ENCODE measurements around the gene TFPI. TPM values are rescaled to one million over a fixed set of nuclear protein-coding genes. Genes with fewer than 3 reads are reported as not detected.

The TFPI gene
- total and polyA plus RNA-seq, 2 of the 8 experiments (the other 6 are each of a cell fraction or from before 2014, with no cell fraction given): 2.0 to 7.1 TPM

- no peaks in the 10 kb centered on the region for H3K36me3 ChIP-seq (ENCODE audit: control insufficient read depth in 2 of 4, insufficient read depth in 4 of 4, low read length in 3 of 4)
- no peak overlapping the region for H3K18ac ChIP-seq (ENCODE audit: extremely low read depth, low read length)
- H2BK15ac ChIP-seq (ENCODE audit: low read length): no peak overlapping the region
- no peak overlapping the region for H4K91ac ChIP-seq (replicated peaks; ENCODE audit: insufficient read length, low read length)
- no peak overlapping the region for H2AFZ ChIP-seq (ENCODE audit: low read length)
- 88% methylated on average over 3 of the region's 3 CpGs; no CpG with 5 or more reads in 1 of the 2 experiments for WGBS, 2 experiments (ENCODE audit: extremely low coverage in 1 of 2, insufficient coverage in 1 of 2, insufficient read length in 1 of 2, insufficient replicate concordance in 2 of 2, low coverage in 1 of 2, low lambda C conversion rate in 2 of 2, missing lambda C conversion rate in 1 of 2)
- no peak for FAIRE-seq
- H3K79me1 ChIP-seq (ENCODE audit: low read depth, low read length): no peaks in the 10 kb centered on the region
- no peaks in the 10 kb centered on the region for H3K23me2 ChIP-seq (ENCODE audit: low read depth, low read length)
- ChIA-PET POLR2A (ENCODE audit: partially characterized antibody) (interaction anchor here (0.6 kb wide), 1 partner anchor 13 kb away, joined by 3 read pairs; the partner anchor contains the start of gene CALCRL), CTCF (ENCODE audit: partially characterized antibody) (no interaction called here)
- no peak overlapping the region; the same call in 1 of the 2 replicates for H2BK5ac ChIP-seq (ENCODE audit: low read depth, low read length)
- DNase-seq (ENCODE audit: low read depth in 1 of 2, low spot score in 2 of 2): no peak
- H3K27ac ChIP-seq (ENCODE audit: low read depth, low read length): no peak overlapping the region
- H3K56ac ChIP-seq (replicated peaks; ENCODE audit: insufficient read length, low read depth, low read length): no peak overlapping the region
- no peak overlapping the region for H3K4ac ChIP-seq (replicated peaks; ENCODE audit: insufficient read length, low read depth, low read length)
- no peak overlapping the region for H3K9ac ChIP-seq (replicated peaks in 1 of 4; ENCODE audit: extremely low read depth in 1 of 4, low read depth in 3 of 4, low read length in 3 of 4)
- H3K27me3 ChIP-seq (replicated peaks in 1 of 4; ENCODE audit: control insufficient read depth in 3 of 4, extremely low read depth in 1 of 4, insufficient read depth in 3 of 4, low read length in 3 of 4): no peaks in the 10 kb centered on the region
- no peaks in the 10 kb centered on the region for H3K9me3 ChIP-seq (ENCODE audit: insufficient read depth in 2 of 2, low read depth in 1 of 2, low read length in 1 of 2)
- H4K5ac ChIP-seq (ENCODE audit: insufficient read length, low read depth, low read length): no peak overlapping the region
- H3K14ac ChIP-seq (ENCODE audit: insufficient read length): no peak overlapping the region
- no peak overlapping the region for H3K23ac ChIP-seq (ENCODE audit: insufficient read length)
- no peak overlapping the region for H3K4me3 ChIP-seq (ENCODE audit: extremely low read depth in 1 of 4, insufficient read depth in 2 of 4, low read depth in 3 of 4, low read length in 4 of 4)
- H2BK20ac ChIP-seq (ENCODE audit: low read length): no peak overlapping the region
- H4K8ac ChIP-seq (ENCODE audit: extremely low read depth, insufficient read depth, low read length): no peak overlapping the region
- no peaks in the 10 kb centered on the region for H3K4me1 ChIP-seq (replicated peaks in 1 of 4; ENCODE audit: control insufficient read depth in 3 of 4, insufficient read depth in 4 of 4, low read length in 3 of 4)
- no peaks in the 10 kb centered on the region for H3K79me2 ChIP-seq (ENCODE audit: control insufficient read depth in 1 of 2, insufficient read depth in 2 of 2, low read length in 2 of 2)
- H2BK12ac ChIP-seq (ENCODE audit: low read depth, low read length): no peak overlapping the region
- no peak overlapping the region for H2BK120ac ChIP-seq (replicated peaks; ENCODE audit: low read depth, low read length)
- no peaks in the 10 kb centered on the region for H4K20me1 ChIP-seq (replicated peaks in 1 of 2; ENCODE audit: control insufficient read depth in 1 of 2, insufficient read depth in 2 of 2, low read length in 2 of 2)
- no peak overlapping the region for H2AK5ac ChIP-seq (ENCODE audit: low read depth, low read length)
- H3K4me2 ChIP-seq (ENCODE audit: insufficient read depth in 1 of 2, low read depth in 2 of 2, low read length in 2 of 2): no peak overlapping the region
- TF ChIP-seq KDM4A (IDR thresholded peaks at IDR 0.05; ENCODE audit: low read depth, low read length, severe bottlenecking) (no peak), EZH2 (IDR thresholded peaks at IDR 0.05; ENCODE audit: low read depth, low read length, severe bottlenecking) (no peak), KDM1A (IDR thresholded peaks at IDR 0.05; ENCODE audit: borderline replicate concordance, low read length) (no peak), CEBPB (IDR thresholded peaks at IDR 0.05; ENCODE audit: low read depth, low read length) (no peak), ZNF274 (IDR thresholded peaks at IDR 0.05; ENCODE audit: borderline replicate concordance, extremely low read depth, low read length) (no peak), EGR1 (IDR thresholded peaks at IDR 0.05; ENCODE audit: borderline replicate concordance, low read depth, low read length) (no peak), SAP30 (IDR thresholded peaks at IDR 0.05; ENCODE audit: insufficient read depth, insufficient replicate concordance, low read length) (no peak), RBBP5 (IDR thresholded peaks at IDR 0.05; ENCODE audit: borderline replicate concordance, low read depth, low read length) (no peak), JUND (IDR thresholded peaks at IDR 0.05; ENCODE audit: low read length) (no peak), BACH1 (IDR thresholded peaks at IDR 0.05; ENCODE audit: low read length) (no peak), FOSL1 (IDR thresholded peaks at IDR 0.05; ENCODE audit: insufficient read depth, low read depth, low read length) (no peak), POU5F1 (IDR thresholded peaks at IDR 0.05; ENCODE audit: low read depth, low read length) (no peak), RAD21 (IDR thresholded peaks at IDR 0.05 in 1 of 2, conservative IDR thresholded peaks at IDR 0.05 in 1 of 2; ENCODE audit: low read depth in 2 of 2, low read length in 2 of 2) (no peak), RXRA (IDR thresholded peaks at IDR 0.05; ENCODE audit: insufficient read depth, low read depth, low read length) (no peak), TAF1 (IDR thresholded peaks at IDR 0.05; ENCODE audit: low read depth, low read length) (no peak)
Observed at GRCh38 chr2:187435078-187435477, 119.2 kb downstream of the TFPI start.
